Cardiac muscle cell (in vitro differentiated cells and primary cell): ENCODE data around the gene NLRP9. TPM values are rescaled to one million over a fixed set of nuclear protein-coding genes. Genes with fewer than 3 reads are reported as not detected.

Source experiments
- DNase-seq, 2 donors: peaks; one replicate each; pipeline versions ENCODE4 v3.0.0 to v3.0.0-alpha.2; 2010 to 2017; ENCODE audit warnings: low read depth in 1 of 2, low spot score in 1 of 2
- H3K27ac ChIP-seq: fragments of 200-600 bp; sonication (generic); 2 replicates; pipeline ENCODE4 v1.5.1; 2016
- H3K27me3 ChIP-seq: fragments of 200-600 bp; sonication (generic); 2 replicates; pipeline ENCODE4 v1.6.0; 2016; ENCODE audit warnings: control low read depth
- H3K36me3 ChIP-seq: fragments of 200-600 bp; sonication (generic); 2 replicates; pipeline ENCODE4 v1.5.1; 2016; ENCODE audit warnings: control low read depth
- H3K4me1 ChIP-seq: fragments of 200-600 bp; sonication (generic); 2 replicates; pipeline ENCODE4 v1.8.1; 2017; ENCODE audit warnings: low read depth, mild to moderate bottlenecking, mixed run types
- H3K4me3 ChIP-seq: fragments of 200-600 bp; sonication (generic); 2 replicates; pipeline ENCODE4 v1.5.1; 2016; ENCODE audit warnings: mild to moderate bottlenecking
- H3K9me3 ChIP-seq: fragments of 200-600 bp; sonication (generic); 2 replicates; pipeline ENCODE4 v1.5.1; 2017; ENCODE audit warnings: low read depth, mild to moderate bottlenecking, control low read depth
- CTCF ChIP-seq: IDR thresholded peaks from 2 replicates; pipeline ENCODE4 v1.5.1; 2012; ENCODE audit warnings: low read depth, mild to moderate bottlenecking, low read length
- polyA plus RNA-seq: library from polyadenylated mRNA; unstranded; fragments of >200 nt; fragmentation: Nextera tagmentation; extraction: Ambion mirVana; gene quantifications from 2 replicates; pipeline ENCODE4 v1.2.1, GENCODE V29; 2016
- total RNA-seq: library from RNA; depleted of rRNA; stranded (reverse); fragments of >200 nt; gene quantifications from 2 replicates; pipeline ENCODE4 v1.2.3, GENCODE V29; 2016

NLRP9 gene
- total and polyA plus RNA-seq, 2 experiments from 2014 or later = not detected

GRCh38 chr19:55694656-55695491, 43.3 kb downstream of the NLRP9 start:
- Histone ChIP-seq H3K4me1 (no peaks in the 10 kb centered on the region), H3K36me3 (peaks cover 11% of the 10 kb centered on the region), H3K27ac (no peak overlapping the region), H3K9me3 (no peaks in the 10 kb centered on the region), H3K4me3 (no peak overlapping the region), H3K27me3 (no peaks in the 10 kb centered on the region)
- TF ChIP-seq CTCF = no peak
- DNase-seq = no peak

- no peak overlapping the region for H3K4me3 ChIP-seq
- no peak overlapping the region for H3K27ac ChIP-seq
- H3K36me3 ChIP-seq = peaks cover 12% of the 10 kb centered on the region
- no peaks in the 10 kb centered on the region for H3K4me1 ChIP-seq
- no peaks in the 10 kb centered on the region for H3K9me3 ChIP-seq
- no peaks in the 10 kb centered on the region for H3K27me3 ChIP-seq
- DNase-seq = no peak
- no peak for TF ChIP-seq CTCF
These were observed 44.0 kb downstream of the NLRP9 start for GRCh38 chr19:55694241-55694655.

- no peaks in the 10 kb centered on the region for H3K4me1 ChIP-seq
- H3K27ac ChIP-seq = no peak overlapping the region
- no peak for TF ChIP-seq CTCF
- no peaks in the 10 kb centered on the region for H3K27me3 ChIP-seq
- H3K9me3 ChIP-seq = no peaks in the 10 kb centered on the region
- no peak overlapping the region for H3K4me3 ChIP-seq
- peaks cover 12% of the 10 kb centered on the region for H3K36me3 ChIP-seq
- no peak for DNase-seq
These were observed 44.7 kb downstream of the NLRP9 start for GRCh38 chr19:55693336-55693974.

- no peak for TF ChIP-seq CTCF
- Histone ChIP-seq H3K9me3 (no peaks in the 10 kb centered on the region), H3K36me3 (peaks cover 12% of the 10 kb centered on the region)
These were observed 45.5 kb downstream of the NLRP9 start for GRCh38 chr19:55692681-55693081.

GRCh38 chr19:55691561-55692481, 46.4 kb downstream of the NLRP9 start:
- Histone ChIP-seq H3K36me3 (peaks cover 12% of the 10 kb centered on the region), H3K9me3 (no peaks in the 10 kb centered on the region), H3K4me3 (no peak overlapping the region), H3K27ac (no peak overlapping the region), H3K4me1 (no peaks in the 10 kb centered on the region), H3K27me3 (no peaks in the 10 kb centered on the region)
- TF ChIP-seq CTCF = no peak
- DNase-seq = no peak

More at GRCh38 chr19:55692681-55693081, 45.5 kb downstream of the NLRP9 start:
- Histone ChIP-seq H3K27ac (no peak overlapping the region), H3K4me3 (no peak overlapping the region), H3K4me1 (no peaks in the 10 kb centered on the region), H3K27me3 (no peaks in the 10 kb centered on the region)
- no peak for DNase-seq
